Measurements from ENCODE around the gene WHRN.

The WHRN gene

DNA sequence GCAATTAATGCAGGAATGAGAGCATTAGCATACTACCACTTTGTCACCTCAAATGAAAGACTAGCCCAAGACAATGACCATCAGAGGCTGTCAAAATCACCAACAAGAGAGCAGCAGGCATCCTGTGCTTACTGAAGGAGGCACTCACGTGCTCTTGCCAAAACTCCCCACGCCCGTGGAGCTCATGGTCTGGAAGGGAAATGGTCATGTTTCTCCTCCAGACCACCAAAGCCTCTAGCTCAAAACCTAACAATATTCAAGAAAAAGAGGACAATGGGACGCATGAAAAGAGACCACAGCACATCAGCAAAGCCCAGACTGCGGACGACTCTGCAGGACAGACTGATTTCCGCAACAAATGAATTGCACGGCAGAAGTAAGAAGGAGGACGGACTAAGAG lies 130.3 kb downstream of the WHRN start:
- DNase-seq, result no peak

DNA sequence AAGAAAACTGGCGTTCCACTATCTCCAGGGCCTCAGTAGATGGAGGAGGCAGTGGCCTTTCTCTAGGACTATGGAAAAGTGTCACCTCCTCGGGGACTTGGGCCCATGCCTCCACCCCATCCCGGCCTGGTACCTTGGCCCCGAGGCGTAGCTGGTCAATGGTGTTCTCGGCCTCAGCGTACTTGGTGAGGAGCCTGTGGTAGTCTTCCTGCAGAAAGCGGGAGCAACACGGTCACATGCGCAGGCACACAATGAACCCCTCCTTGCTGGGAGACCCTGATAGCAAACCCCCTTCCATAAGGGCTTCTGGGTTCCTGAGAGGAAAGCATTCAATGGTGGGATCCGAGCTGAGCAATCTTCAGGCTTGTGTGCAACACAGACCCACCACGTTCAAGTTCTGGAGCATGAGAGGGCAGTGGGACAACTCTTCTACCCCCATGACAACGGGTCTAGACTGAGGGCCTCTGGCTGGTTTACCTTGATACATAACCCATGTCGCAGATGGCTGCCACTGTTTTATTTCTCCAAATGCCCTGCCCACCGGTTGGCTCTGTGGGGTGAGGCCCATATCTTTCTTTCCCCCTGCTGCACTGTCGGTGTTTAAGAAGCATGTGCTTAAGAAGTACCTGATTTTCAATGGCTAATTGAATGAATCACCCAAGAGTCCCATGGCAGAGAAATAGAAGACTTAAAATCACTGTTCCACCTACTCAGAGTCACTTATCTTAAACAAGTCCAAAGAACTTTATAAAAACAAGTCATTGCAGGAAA lies 131.1 kb downstream of the WHRN start:
- no peak for DNase-seq

DNA sequence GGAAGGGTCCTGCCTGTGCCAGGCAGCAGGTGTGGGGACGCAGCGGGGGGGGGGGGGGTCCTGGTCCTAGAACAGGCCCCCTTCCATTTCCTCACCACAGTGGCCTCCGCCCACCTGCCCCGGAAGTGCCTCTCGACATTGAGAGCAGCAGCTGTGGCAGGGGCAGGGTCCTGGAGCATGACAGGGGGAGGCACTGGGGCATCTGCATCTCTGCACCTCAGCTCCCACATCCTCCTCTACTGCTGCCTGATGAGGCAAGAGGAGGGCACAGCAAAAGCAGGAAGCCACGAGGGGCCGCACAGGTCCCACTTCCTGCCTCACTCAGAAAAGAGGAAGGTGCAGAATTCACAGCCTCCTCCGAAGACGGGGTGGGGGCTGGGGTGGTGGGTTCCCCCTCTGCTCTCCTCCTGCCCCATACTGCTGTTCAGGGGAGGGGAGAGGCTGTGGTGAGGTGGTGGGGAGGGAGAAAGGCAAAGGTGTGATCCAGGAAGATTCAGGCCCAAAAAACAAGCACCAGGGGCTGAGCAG lies 132.3 kb downstream of the WHRN start:
- no peak for DNase-seq

DNA sequence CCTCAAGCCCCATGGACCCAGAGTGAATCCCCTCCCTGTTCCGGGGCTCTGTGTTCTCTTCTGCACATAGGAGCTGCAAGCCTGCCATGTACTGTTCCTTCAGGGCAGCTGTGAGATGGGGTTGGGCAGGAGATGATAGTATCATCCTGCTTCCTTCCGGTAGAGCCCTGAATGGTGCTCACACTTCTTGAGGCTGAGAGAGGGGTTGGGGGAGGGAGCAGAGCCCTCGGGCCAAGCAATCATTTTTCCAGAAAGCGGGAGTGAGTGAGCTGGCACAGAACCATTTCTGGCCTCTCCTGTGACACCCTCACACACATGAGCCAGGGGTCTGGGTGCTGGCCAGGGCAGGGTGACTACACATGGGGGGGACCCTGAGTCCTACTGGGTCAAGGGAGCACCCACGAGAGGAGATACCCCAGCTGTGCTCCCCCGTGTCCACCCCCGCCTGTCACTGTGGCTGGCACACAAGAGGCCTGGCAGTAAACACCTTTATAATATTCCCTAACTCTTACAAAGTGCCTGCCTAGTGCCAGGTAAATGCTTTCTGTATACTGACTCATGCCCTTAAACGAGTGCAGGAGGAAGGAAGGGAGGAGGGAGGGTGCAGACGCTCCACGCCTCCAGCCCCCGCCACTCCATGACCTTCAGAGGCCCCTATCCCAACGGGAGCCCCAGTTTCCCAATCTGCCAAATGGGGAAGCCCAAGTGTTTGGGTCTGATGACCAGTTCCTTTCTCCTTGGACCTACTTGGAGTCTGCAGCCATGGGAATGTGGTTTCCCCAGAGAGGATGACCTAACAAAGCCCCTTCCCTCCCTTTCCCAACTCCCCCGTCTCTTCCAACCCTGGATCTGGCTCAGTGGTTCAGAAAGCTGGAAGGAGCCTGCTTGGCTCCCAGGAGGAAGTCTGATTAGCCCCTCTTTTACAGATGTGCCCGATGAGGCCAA lies 133.0 kb downstream of the WHRN start:
- DNase-seq, result no peak

DNA sequence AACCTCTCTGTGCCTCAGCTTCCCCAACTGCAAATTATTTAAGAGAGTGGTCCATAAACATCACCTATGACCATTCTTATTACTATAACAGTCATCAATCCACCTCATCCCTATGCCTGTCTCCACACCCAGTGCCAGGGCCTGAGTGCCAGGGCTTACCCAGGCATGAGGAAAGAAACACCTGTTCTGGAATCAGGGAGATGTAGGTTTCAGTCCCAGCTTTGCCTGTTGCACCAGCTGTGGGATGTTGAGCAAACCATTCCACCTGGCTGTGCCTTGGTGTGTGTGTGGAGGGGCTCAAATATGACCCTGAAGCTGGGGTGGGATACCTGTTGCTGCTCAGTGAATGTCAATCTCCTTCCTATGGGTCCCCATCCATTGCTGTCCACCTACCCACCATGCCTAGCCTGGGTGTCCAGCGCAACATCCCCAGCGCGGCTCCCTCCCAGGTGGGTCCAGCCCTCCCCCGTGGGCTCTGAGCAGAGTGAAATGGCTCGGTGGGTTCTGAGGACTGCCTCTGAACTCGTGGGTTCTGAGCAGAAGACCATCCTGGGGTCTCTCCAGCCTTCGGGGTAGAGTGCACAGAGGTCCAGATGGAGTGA lies 133.8 kb downstream of the WHRN start:
- DNase-seq, result no peak

DNA sequence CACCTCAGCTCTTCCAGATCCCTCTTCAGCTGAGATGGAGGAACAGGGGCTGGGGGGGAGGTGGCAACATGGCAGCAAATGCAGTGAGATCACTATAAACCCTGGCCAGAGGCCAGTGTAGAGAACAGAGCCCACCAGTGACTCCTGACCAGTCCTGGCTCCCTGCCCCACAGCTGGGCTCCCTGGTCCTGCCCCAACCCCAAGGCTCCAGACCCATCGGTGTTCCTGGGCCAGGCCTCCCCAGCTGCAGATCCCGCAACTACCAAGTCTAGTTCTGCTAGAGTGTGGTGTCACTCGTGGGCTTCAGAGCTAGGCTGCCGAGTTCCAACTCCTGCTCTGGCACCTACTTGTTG lies 134.3 kb downstream of the WHRN start:
- DNase-seq, result no peak

DNA sequence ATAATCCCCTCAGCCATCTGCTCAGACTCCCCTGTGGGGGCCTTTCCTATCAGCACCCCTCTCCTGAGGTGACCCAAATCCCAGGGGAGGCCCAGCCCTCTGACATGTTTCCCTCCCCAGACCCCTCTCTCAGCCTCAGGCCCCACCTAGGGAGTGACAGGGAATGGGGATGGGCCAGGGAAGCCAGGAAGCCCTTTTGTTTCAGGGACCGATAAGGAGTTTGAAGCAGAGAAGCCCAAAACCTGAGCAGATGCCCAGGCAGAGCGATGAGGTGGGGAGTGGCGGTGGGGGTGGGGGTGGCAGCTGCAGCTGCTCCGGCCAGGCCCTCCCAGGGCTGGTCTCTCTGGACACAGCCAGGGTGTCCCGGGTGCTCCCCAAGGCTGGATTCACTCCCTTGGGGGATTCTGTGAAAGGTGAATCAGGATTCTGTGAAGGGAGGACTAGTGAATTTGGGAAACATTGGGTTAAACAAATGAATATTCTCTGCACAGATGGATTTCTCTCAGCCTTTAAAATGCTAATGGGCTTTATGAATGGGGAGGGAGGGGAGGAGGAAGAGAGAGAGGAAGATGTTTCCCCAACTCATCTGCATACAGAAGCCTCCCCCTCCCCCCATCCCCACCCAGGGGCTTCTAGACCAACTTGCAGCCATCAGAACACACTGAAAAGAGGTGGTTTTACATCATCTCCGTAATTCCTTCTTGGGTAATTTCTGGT lies 134.9 kb downstream of the WHRN start:
- no peak for DNase-seq

DNA sequence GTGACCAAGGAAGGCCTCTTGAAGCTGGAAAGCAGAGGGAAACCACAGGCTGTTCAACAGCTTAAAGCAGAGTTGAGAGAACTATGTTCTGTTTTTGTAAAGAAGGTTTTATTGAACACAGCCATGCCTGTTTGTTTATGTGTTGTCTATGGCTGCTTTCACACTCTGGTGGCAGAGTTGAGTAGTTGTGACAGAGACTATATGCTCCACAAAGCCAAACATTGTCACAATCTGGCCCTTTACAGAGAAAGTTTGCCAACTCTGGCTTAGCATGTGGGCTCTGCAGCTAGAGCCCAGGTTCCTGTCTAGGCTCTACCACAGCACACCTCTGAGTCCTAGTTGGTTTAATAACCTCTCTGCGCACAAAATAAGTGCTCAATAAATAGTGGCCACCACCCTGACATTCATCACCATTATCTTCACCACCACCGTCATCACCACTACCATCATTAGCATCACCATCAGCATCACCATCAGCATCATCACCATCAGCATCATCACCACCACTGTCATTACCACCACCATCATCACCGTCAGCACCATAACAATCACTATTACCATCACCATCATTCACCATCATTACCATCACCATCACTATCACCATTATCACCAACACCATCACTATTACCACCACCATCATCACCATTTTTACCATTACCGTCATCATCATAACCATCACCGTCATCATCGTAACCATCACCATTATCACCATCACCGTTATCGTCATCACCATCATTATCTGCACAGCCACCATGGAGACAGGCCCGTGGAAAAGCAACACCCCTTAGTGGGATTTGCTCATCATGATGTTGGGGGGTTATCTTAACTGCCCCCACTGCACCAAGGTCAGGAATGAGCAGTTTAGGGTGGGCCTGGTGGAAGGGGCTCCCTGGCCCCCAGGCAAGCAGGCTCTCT lies 135.8 kb downstream of the WHRN start:
- no peak for DNase-seq

DNA sequence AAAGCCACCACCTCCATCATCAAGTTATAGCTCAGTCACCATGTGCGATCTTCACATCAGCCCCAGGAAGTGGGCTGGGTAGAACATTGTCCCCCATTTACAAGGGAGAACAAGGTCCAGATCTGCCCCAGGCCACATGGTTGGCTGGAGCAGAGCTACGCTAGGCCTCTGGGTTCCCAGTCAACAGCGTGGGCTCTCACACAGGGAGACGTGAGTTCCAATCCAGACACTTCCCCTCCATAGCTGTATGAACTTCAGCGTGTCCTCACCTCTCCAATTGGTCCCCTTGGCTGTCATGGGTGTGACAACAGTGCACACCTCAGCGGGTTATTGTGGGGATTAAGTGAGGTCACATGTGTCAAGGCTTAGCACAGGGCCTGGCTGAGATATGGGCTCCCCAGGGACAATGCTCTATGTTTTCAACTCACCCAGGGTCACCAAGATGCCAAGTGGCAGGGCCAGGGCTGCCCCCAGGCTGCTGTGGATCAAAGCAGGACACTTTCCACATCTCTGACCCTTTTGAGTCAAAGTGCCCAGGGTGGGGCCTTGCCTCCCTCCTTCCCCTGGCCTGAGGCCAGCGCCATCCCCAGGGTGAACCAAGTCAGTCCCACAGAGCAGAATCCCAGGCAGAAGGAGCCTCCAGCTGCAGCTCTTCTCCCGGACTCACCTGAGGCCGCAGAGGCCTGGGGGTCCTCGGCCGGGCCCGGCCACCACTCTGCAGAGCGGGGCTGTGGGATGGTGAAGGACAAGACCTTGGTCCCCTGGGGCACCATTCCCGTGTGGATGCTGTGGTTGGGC lies 137.3 kb downstream of the WHRN start:
- DNase-seq, result no peak

DNA sequence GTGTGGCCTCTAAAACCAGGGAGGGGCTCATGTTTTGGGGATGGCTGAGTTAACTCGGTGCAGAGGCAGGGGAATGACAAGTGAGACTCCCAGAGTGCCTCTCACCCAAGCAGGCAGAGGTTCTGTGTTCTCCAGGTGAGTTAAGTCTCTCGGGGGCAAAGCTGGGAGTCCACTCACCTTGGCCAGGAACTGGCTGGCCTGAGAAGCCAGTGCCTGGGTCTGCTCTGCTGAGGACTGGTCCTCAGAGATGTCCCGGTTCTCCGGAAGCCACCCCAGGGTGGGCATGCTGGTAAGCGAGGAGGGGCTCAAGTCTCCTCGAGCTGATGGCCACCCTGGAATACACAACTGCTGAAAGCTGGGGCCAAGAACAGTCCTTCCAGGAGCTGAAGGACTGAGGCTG lies 137.9 kb downstream of the WHRN start:
- no peak for DNase-seq

DNA sequence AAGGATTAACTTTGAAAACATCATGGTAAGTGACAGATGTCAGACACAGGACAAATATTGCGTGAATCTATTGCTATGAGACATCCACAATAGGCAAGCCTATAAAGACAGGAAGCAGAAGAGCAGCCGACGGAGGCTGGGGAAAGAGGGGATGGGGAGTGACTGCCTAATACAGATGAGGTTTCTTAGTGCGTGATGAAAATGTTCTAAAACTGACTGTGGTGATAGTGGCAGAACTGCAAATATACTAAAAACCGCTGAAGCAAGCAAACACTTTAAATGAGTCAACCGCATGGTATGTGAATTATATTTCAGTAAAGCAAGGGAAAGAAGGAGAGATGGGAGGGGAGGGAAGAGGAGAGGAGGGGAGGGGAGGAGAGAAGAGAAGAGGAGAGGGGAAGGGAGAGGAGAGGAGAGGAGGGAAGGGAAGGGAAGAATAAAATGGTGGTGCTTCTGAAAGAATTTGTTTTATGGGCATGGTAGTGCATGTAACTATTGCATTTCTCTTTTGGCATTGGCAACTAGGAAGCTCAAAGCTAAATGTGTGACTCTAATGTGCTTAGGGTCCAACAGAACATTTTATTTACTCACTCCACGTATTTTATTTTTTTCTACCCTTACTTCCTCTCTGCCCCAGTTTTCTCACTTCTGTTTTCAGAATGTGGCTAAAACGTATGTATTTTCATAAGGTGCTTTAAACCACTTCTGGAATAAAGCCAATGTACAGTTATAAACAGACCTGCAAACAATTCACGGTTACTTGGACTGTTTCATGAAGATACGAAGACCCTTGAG lies 138.7 kb downstream of the WHRN start:
- no peak for DNase-seq

DNA sequence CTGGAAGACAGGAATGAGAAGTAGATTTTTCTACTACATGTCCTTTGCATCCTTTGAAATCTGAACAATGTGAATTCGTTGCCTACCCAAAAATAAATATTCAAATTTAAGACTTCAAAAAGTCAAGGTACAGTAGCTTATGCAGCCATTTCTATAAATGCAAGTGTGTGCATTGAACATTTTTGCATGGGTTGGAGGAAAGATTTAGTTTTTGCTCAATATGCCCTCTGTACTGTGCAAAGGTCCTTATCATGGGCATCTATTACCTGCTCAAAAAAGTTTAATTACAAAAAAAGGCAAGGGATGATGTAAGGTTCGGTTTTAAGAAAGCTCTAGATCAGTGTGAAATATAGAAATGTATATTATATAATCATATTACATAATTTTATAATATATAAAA lies 140.1 kb downstream of the WHRN start:
- no peak for DNase-seq

DNA sequence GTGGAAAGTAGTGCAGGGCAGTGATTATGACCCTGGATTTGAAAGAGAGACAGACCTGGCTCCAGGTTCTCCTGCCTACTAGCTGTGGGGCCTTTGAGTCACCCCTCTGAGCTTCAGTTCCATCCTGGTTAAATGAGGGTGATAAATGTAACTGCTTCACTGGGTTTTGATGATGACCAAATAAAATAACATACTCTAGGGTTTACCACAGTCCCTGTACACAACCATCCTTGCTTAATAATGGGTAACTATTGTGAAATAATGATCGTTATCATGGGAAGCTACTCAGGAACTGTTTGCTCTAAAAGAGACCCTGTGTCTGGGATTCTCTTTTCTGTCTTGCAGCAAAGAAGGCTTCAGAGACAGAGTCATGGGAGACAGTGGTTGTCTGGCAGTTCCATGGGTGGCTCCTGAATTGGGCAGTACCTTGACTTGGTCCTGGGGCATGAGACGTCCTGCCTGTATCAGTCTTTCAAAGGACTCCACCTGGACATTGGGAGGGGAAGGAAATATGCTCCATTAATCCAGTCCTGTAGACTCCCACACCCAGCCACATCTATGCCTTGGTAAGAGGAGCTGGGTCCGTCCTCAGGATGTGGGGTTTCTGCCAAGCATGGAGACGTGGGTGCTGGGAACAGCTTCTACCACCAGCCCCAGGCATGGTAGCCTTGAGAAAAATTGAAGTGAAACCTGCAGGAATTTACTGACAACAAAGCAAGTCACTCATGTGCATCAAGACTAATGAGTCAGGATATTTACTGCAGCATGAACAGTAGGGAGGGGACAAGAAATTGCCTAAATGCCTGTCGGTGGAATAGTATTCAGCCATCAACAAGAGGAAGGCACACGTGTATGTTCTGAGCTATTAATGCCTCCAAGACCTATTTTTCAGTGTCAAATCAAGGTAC lies 140.9 kb downstream of the WHRN start:
- no peak for DNase-seq

DNA sequence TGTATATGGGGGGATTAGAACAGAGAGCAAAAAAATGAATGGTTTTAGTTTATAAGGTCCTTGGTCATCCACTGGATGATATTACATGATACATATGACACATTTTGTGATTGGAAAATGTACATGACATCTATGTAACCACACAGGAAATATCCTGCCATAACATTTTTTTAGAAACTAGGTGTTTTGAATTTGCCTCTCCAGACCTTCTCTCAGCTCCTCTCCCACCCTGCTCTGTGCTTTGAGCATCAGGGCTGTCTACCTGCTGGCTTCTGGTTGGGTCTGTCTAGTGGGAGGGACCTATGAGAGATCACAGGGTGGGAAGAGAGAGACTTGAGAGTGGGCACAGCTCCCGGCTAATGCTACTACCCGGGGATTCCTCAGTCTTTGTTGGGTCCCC lies 141.8 kb downstream of the WHRN start:
- no peak for DNase-seq

DNA sequence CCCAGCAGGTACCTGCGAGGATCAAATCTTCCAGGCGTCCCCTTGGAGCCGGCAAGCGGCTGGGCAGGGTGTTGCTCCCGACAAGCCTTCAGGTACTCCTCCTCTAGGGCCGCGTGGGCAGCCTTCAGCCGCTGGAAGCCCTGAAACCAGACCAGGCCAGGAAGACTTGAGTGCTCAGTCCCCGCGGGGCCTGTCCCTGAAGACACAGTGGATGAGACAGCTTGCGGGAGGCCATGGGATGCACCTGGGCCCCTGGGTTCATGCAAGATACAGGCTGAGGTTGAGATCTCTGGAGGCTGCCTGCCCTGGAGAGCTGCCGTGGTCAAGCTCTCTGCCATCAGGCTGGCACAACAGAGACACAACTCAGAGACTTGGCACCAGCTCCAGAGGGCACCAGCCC lies 142.9 kb downstream of the WHRN start:
- DNase-seq, result no peak

DNA sequence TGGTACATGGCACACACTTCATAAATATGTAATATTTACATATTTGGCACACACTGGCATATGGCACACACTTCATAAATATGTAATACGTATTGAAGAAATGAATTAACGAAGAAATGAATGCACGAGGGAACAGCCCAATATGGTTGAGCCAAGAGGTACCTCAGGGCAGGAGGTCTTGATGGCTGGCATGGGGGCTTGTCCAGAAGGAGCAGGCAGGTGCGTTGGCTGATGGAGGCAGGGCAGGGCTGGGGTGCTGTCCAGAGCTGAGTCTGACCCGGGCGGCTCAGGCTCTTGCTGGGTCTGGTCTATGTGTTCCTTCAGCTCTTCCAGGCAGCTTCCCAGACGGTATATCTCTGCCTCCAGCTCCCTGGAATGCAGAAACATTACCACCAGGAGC lies 143.7 kb downstream of the WHRN start:
- no peak for DNase-seq

DNA sequence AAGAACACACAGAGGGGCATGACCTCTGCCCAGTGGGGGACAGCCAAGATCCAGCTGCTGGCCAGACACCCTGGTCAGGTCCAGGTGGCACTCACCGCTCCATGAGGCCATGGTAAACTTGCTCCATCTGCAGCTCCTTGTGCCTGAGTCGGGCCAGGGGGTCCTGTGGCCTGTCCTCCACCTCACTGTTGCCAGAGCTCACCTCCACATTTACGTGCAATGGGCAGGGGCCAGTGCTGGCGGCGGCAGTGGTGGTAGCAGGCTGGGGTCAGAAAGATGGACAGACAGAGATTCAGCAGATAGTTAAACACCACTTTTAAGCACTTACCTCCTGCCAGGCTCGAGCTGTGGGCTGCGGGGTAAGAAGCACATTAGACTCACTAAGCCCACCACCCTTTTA lies 145.5 kb downstream of the WHRN start:
- no peak for DNase-seq

DNA sequence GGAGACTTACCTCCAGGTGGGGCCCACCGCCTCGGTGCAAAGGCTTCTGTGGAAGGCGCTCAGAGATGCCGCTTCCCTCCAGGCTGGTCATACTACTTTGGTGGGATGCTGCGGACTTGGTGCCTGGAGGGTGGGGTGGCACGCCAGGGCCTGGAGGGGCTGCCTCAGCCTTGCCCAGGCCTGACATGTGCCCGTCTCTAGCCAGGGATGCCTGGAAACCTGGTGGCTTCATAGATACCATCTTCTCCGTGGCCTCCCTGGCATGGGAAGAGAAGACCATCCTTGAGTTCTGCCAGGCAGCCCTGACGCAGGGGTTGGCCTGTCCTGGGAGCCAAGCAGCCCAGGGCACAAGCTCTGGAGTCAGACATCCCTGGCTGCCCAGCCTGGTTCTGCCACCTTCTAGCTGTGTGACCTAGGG lies 147.4 kb downstream of the WHRN start:
- DNase-seq, result no peak

DNA sequence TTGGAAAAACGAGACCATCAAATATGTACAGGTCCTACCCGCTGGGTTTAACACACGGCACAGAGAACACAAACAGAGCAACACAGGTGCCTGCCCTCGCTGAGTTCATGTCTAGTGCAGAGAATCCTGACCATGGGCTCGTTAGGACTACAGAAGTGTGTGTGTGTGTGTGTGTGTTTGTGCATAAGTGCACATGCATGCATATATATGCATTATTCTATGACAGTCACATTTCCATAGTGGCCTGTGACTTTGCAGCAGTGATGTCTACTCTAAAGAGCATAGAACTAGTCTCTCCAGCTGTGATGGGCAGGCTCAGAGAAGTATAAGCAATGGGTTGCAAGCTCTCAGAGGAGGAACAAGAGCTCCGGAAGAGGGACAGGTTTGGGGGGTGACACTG lies 147.9 kb downstream of the WHRN start:
- no peak for DNase-seq
